Psoas muscle (tissue), 8 donors: ENCODE results near the gene TEDC2. TPM values are rescaled to one million over a fixed set of nuclear protein-coding genes. Genes with fewer than 3 reads are reported as not detected.

Experiments used
- ATAC-seq, 4 donors: fragments of 200-7000 bp; cut with Tn5 transposase; one replicate each; pipeline ENCODE4 v1.9.1; 2020; ENCODE audit warnings: moderate library complexity in 3 of 4, mild to moderate bottlenecking in 2 of 4
- DNase-seq, 2 donors: peaks; one replicate each; pipeline ENCODE4 v3.0.0-alpha.2; 2020
- H3K27ac ChIP-seq: fragments of 200-600 bp; one replicate; pipeline ENCODE4 v1.8.0; 2022
- H3K27me3 ChIP-seq, 3 donors: fragments of 200-600 bp in 1 of 3; one replicate each; pipeline versions ENCODE4 v1.6.1 to v1.8.0; 2013 to 2022; ENCODE audit warnings: low read length in 2 of 3, mild to moderate bottlenecking in 2 of 3, moderate library complexity in 1 of 3; ENCODE audit not compliant: insufficient read depth in 3 of 3
- H3K36me3 ChIP-seq, 2 donors: fragments of 200-600 bp in 1 of 2; one replicate each; pipeline versions ENCODE4 v1.6.1 to v1.8.0; 2013 to 2022; ENCODE audit warnings: low read depth in 1 of 2, mild to moderate bottlenecking in 1 of 2, moderate library complexity in 1 of 2; ENCODE audit not compliant: insufficient read depth in 1 of 2
- H3K4me1 ChIP-seq: fragments of 200-600 bp; one replicate; pipeline ENCODE4 v1.8.0; 2022
- H3K4me3 ChIP-seq: fragments of 200-600 bp; one replicate; pipeline ENCODE4 v1.8.0; 2022; ENCODE audit warnings: mild to moderate bottlenecking
- H3K9me3 ChIP-seq: fragments of 200-600 bp; one replicate; pipeline ENCODE4 v1.8.0; 2022
- WGBS, 3 donors: extraction: QIAGEN DNeasy Blood & Tissue Kit; methylation state at CpG; one replicate each; pipeline versions ENCODE4 v1.1.6 to v1.1.7; 2013; 5-methylcytosine and 5-hydroxymethylcytosine counted together
- intact Hi-C, 2 donors: fragments of 100-400 bp; cut with DNase I; formaldehyde crosslinking; loops; one replicate each; pipeline versions ENCODE4 v1.11.0 to v1.14.2; 2022
- polyA plus RNA-seq, 3 donors: library from polyadenylated mRNA; stranded (reverse); fragments of 200-250 nt; gene quantifications; one replicate each; pipeline ENCODE4 v1.2.3, GENCODE V29; 2013
- total RNA-seq, 4 donors: library from RNA; stranded (reverse); fragmentation: NEBNext Ultra II Directional in 2 of 4; extraction: Animal tissue kit (Norgen Biotek cat#: 25700) in 2 of 4; gene quantifications; one replicate each; pipeline versions ENCODE4 v1.2.1 to v1.2.4, GENCODE V29; 2021 to 2023
- TF ChIP-seq, protein P1 (sequence below): fragments of 200-600 bp; IDR thresholded peaks from one replicate; pipeline ENCODE4 v1.8.0; 2022; ENCODE audit warnings: antibody characterized with exemption
- donor health status: healthy with polysubstance abuse.
- donor health status: DM: no; HTN: no; CAD: no; lungs with moderate emphysema.
- donor health status: Bipolar disorder and iron deficiency.
- donor health status: healthy.
- donor health status: DM: yes; HTN: yes; CAD: no.
- donor health status: DM: no; HTN: no; CAD: no.
- donor health status: DM: no; HTN: no; CAD: no.
- donor health status: DM: yes; HTN: yes; CAD: no.

The TEDC2 gene
- total and polyA plus RNA-seq, 7 donors, result 0.25 to 3.0 (median 0.61) TPM

DNA sequence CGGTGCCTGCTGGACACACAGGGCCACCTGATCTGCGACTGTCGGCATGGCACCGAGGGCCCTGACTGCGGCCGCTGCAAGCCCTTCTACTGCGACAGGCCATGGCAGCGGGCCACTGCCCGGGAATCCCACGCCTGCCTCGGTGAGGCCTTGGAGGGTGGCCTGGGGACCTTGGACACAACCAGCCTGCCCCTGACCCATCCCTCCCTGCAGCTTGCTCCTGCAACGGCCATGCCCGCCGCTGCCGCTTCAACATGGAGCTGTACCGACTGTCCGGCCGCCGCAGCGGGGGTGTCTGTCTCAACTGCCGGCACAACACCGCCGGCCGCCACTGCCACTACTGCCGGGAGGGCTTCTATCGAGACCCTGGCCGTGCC lies 12.6 kb downstream of the TEDC2 start:
- DNase-seq (no peak), ATAC-seq (no peak)
- H3K27ac ChIP-seq, result no peak overlapping the region
- intact Hi-C loops, result no loop called here
- H3K9me3 ChIP-seq, result no peaks in the 10 kb centered on the region
- H3K4me3 ChIP-seq, result no peak overlapping the region
- peaks cover 0 to 42% (median 3%) of the 10 kb centered on the region in 3 donors for H3K27me3 ChIP-seq
- WGBS, 3 donors, result 91 to 93% (median 92%) methylated on average over 24 to 27 of the region's 27 CpGs
- peaks cover 36% of the 10 kb centered on the region for H3K4me1 ChIP-seq
- TF ChIP-seq, protein P1, sequence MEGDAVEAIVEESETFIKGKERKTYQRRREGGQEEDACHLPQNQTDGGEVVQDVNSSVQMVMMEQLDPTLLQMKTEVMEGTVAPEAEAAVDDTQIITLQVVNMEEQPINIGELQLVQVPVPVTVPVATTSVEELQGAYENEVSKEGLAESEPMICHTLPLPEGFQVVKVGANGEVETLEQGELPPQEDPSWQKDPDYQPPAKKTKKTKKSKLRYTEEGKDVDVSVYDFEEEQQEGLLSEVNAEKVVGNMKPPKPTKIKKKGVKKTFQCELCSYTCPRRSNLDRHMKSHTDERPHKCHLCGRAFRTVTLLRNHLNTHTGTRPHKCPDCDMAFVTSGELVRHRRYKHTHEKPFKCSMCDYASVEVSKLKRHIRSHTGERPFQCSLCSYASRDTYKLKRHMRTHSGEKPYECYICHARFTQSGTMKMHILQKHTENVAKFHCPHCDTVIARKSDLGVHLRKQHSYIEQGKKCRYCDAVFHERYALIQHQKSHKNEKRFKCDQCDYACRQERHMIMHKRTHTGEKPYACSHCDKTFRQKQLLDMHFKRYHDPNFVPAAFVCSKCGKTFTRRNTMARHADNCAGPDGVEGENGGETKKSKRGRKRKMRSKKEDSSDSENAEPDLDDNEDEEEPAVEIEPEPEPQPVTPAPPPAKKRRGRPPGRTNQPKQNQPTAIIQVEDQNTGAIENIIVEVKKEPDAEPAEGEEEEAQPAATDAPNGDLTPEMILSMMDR, result no peak
- no peaks in the 10 kb centered on the region for H3K36me3 ChIP-seq

GRCh38 chr16:2472885-2473445 lies 13.1 kb downstream of the TEDC2 start:
- intact Hi-C loops, result no loop called here

DNA sequence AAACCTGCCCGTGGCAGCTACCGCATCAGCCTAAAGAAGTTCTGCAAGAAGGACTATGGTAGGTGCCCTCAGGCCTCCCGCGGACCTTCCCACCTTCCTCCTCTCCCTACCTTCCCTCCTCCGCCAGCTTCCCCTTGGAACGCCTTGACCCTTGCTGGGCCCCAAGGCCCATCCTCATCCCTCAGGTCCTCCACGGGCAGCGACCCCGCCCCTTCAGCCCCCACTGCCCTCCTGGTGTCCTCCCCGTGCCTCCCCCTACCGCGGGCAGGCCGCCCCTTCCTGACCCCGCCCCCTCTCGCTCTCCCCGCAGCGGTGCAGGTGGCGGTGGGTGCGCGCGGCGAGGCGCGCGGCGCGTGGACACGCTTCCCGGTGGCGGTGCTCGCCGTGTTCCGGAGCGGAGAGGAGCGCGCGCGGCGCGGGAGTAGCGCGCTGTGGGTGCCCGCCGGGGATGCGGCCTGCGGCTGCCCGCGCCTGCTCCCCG lies 13.6 kb downstream of the TEDC2 start:
- H3K27ac ChIP-seq, result no peak overlapping the region
- ATAC-seq (no peak), DNase-seq (no peak)
- H3K4me1 ChIP-seq, result peaks cover 29% of the 10 kb centered on the region
- peaks cover 0 to 36% (median 0%) of the 10 kb centered on the region in 3 donors for H3K27me3 ChIP-seq
- no peaks in the 10 kb centered on the region for H3K36me3 ChIP-seq
- intact Hi-C loops, result no loop called here
- WGBS, 3 donors, result 7 to 16% (median 13%) methylated on average over 21 to 49 of the region's 49 CpGs
- peak overlapping the region; percentile 92 for H3K4me3 ChIP-seq
- TF ChIP-seq, protein P1, result no peak
- no peaks in the 10 kb centered on the region for H3K9me3 ChIP-seq

More at GRCh38 chr16:2472885-2473445, 13.1 kb downstream of the TEDC2 start:
- Histone ChIP-seq H3K4me3 (no peak overlapping the region), H3K27me3 (peaks cover 0 to 41% (median 1%) of the 10 kb centered on the region in 3 donors), H3K36me3 (no peaks in the 10 kb centered on the region), H3K4me1 (peaks cover 34% of the 10 kb centered on the region), H3K27ac (no peak overlapping the region), H3K9me3 (no peaks in the 10 kb centered on the region)
- no peak for DNase-seq
- TF ChIP-seq, protein P1, result no peak
- ATAC-seq, result no peak
- WGBS, 3 donors, result 89 to 93% (median 93%) methylated on average over 14 of the region's 14 CpGs

DNA sequence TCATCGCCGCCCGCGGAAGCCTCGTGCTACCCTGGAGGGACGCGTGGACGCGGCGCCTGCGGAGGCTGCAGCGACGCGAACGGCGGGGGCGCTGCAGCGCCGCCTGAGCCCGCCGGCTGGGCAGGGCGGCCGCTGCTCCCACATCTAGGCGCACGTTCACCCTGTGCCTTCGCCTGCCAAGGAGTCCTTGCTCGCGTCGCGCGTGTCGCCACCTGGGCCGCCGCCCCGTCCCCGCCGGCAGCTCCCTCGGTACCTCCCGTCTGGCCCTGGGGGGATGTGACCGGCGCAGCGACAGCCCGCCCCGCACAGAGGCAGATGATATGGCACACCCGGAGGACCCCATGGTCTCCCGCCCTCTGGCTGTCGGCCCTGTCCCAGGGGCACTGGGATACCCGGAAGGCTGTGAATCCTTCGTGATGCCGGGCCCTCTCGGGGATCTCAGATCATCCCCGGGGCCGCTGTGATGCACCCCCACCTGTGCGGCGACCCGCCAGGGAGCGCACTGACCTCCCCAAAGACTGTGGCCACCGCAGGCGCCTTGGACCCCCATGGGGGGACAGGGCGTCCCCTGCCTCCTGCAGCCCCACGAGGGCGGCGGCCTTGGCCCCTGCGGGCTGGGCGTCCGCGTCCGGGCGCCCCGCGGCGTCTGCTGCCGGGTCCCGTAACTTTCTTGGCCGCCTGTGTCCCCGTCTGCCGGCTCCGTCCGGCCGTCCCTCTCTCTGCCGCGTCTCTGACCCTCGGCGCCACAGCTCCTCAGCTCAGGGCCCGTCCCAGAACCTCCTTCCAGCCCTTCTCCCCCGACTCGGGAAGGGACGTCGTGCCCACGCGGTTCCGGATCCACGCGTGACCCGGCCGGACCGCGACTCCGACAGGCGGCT lies 14.3 kb downstream of the TEDC2 start:
- no peaks in the 10 kb centered on the region for H3K9me3 ChIP-seq
- H3K4me1 ChIP-seq, result peaks cover 24% of the 10 kb centered on the region
- WGBS, 3 donors, result 0% methylated on average over 51 to 100 of the region's 100 CpGs
- ATAC-seq, result peak; percentile 63 to 77 (median 68)
- DNase-seq, result peak; percentile 63 to 74
- H3K36me3 ChIP-seq, result no peaks in the 10 kb centered on the region
- peak overlapping the region; percentile 92 for H3K4me3 ChIP-seq
- intact Hi-C loops, result no loop called here
- H3K27ac ChIP-seq, result peak overlapping the region; percentile 95
- TF ChIP-seq, protein P1, result peak; percentile 47
- peaks cover 0 to 36% (median 0%) of the 10 kb centered on the region in 3 donors for H3K27me3 ChIP-seq
